Duodenal mucosa (tissue), 2 donors: ENCODE data around the gene TIMD4.

ENCODE experiments used
- H3K27ac ChIP-seq: one replicate; pipeline ENCODE4 v1.7.0; 2013; ENCODE audit warnings: low read depth, low read length
- H3K27me3 ChIP-seq, 2 donors: one replicate each; pipeline ENCODE4 v1.7.0; 2013; ENCODE audit warnings: low read length in 2 of 2, control low read depth in 1 of 2; ENCODE audit not compliant: insufficient read depth in 2 of 2, control insufficient read depth in 1 of 2
- H3K36me3 ChIP-seq, 2 donors: one replicate each; pipeline ENCODE4 v1.7.0; 2013; ENCODE audit warnings: low read length in 2 of 2, control low read depth in 1 of 2; ENCODE audit not compliant: insufficient read depth in 2 of 2, control insufficient read depth in 1 of 2
- H3K4me1 ChIP-seq, 2 donors: one replicate each; pipeline ENCODE4 v1.7.0; 2013; ENCODE audit warnings: low read length in 2 of 2, control low read depth in 1 of 2; ENCODE audit not compliant: insufficient read depth in 2 of 2, control insufficient read depth in 1 of 2
- H3K4me3 ChIP-seq, 2 donors: one replicate each; pipeline ENCODE4 v1.7.0; 2013; ENCODE audit warnings: low read length in 2 of 2, low read depth in 1 of 2
- H3K9ac ChIP-seq, 2 donors: one replicate each; pipeline ENCODE4 v1.7.0; 2013; ENCODE audit warnings: low read length in 2 of 2, low read depth in 1 of 2
- H3K9me3 ChIP-seq, 2 donors: one replicate each; pipeline ENCODE4 v1.7.0; 2013; ENCODE audit warnings: low read length in 2 of 2, control low read depth in 1 of 2; ENCODE audit not compliant: control insufficient read depth in 1 of 2

TIMD4 gene

GRCh38 chr5:156871212-156871611 lies 91.8 kb downstream of the TIMD4 start:
- Histone ChIP-seq H3K4me3 (no peak overlapping the region), H3K9me3 (peaks cover 0 to 4% of the 10 kb centered on the region in 2 donors), H3K27me3 (no peaks in the 10 kb centered on the region), H3K27ac (no peak overlapping the region), H3K4me1 (no peaks in the 10 kb centered on the region), H3K9ac (no peak overlapping the region), H3K36me3 (no peaks in the 10 kb centered on the region)

DNA sequence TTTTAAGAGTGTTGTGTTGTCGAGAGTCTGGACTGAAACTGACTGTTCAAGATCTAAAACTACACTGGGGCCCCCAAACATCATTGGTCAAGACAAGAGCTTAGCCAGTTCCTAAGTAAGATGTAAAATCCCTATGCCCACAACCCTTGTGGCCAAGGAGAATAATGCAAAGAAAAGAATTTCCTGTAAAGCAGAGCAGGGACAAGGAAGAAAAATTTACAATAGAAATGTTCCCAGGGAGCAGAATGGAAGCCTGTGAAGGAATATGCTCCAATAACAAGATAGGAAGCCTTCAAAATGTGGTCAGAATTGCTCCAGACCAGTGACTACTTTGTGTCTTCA lies 92.6 kb downstream of the TIMD4 start:
- H3K27ac ChIP-seq: no peak overlapping the region
- H3K9me3 ChIP-seq: peaks cover 0 to 4% of the 10 kb centered on the region in 2 donors
- no peak overlapping the region for H3K4me3 ChIP-seq
- no peak overlapping the region for H3K9ac ChIP-seq
- no peaks in the 10 kb centered on the region for H3K4me1 ChIP-seq
- H3K36me3 ChIP-seq: no peaks in the 10 kb centered on the region
- H3K27me3 ChIP-seq: no peaks in the 10 kb centered on the region
